ENCODE data around the gene TRIM38.
A peak's percentile ranks its signal among the peaks of the same experiment; 100 is the strongest.

The TRIM38 gene

GRCh38 chr6:26031595-26032339 lies 69.2 kb downstream of the TRIM38 start:
- Histone ChIP-seq H3K27ac (ENCODE audit: insufficient read depth, low read depth, low read length, poor library complexity, severe bottlenecking) (peak overlapping the region; percentile 96), H3K4me1 (ENCODE audit: control insufficient read depth, insufficient read depth, low read length) (peaks cover 39% of the 10 kb centered on the region), H3K9me3 (ENCODE audit: control insufficient read depth, low read length) (no peaks in the 10 kb centered on the region), H3K27me3 (ENCODE audit: control insufficient read depth, insufficient read depth, low read length, poor library complexity, severe bottlenecking) (no peaks in the 10 kb centered on the region), H3K36me3 (ENCODE audit: control insufficient read depth, insufficient read depth, low read length) (no peaks in the 10 kb centered on the region), H3K4me3 (ENCODE audit: insufficient read depth, low read depth, low read length) (peak overlapping the region; percentile 79)
- WGBS, 2 experiments, result 0% methylated on average over 44 of the region's 44 CpGs

- Histone ChIP-seq H3K4me3 (ENCODE audit: insufficient read depth, low read depth, low read length) (peak overlapping the region; percentile 79), H3K27ac (ENCODE audit: insufficient read depth, low read depth, low read length, poor library complexity, severe bottlenecking) (peak overlapping the region; percentile 96), H3K27me3 (ENCODE audit: control insufficient read depth, insufficient read depth, low read length, poor library complexity, severe bottlenecking) (no peaks in the 10 kb centered on the region), H3K9me3 (ENCODE audit: control insufficient read depth, low read length) (no peaks in the 10 kb centered on the region), H3K4me1 (ENCODE audit: control insufficient read depth, insufficient read depth, low read length) (peaks cover 37% of the 10 kb centered on the region), H3K36me3 (ENCODE audit: control insufficient read depth, insufficient read depth, low read length) (no peaks in the 10 kb centered on the region)
- WGBS, 2 experiments, result 0% methylated on average over 16 to 17 of the region's 19 CpGs
Measured at GRCh38 chr6:26032340-26033084, 69.9 kb downstream of the TRIM38 start.

- no peaks in the 10 kb centered on the region for H3K36me3 ChIP-seq (ENCODE audit: control insufficient read depth, insufficient read depth, low read length)
- no peaks in the 10 kb centered on the region for H3K9me3 ChIP-seq (ENCODE audit: control insufficient read depth, low read length)
- no peaks in the 10 kb centered on the region for H3K27me3 ChIP-seq (ENCODE audit: control insufficient read depth, insufficient read depth, low read length, poor library complexity, severe bottlenecking)
- 0 to 1% methylated on average over 47 of the region's 47 CpGs for WGBS, 2 experiments
- H3K4me1 ChIP-seq (ENCODE audit: control insufficient read depth, insufficient read depth, low read length), result peaks cover 29% of the 10 kb centered on the region
- H3K27ac ChIP-seq (ENCODE audit: insufficient read depth, low read depth, low read length, poor library complexity, severe bottlenecking), result peak overlapping the region; percentile 96
- H3K4me3 ChIP-seq (ENCODE audit: insufficient read depth, low read depth, low read length), result peak overlapping the region; percentile 79
Measured at GRCh38 chr6:26033085-26033940, 70.7 kb downstream of the TRIM38 start.

GRCh38 chr6:26033941-26034354 lies 71.3 kb downstream of the TRIM38 start:
- H3K4me3 ChIP-seq (ENCODE audit: insufficient read depth, low read depth, low read length), result peak overlapping the region; percentile 79
- 15 to 21% methylated on average over 19 of the region's 19 CpGs for WGBS, 2 experiments
- H3K4me1 ChIP-seq (ENCODE audit: control insufficient read depth, insufficient read depth, low read length), result peaks cover 23% of the 10 kb centered on the region
- H3K27ac ChIP-seq (ENCODE audit: insufficient read depth, low read depth, low read length, poor library complexity, severe bottlenecking), result peak overlapping the region; percentile 96
- no peaks in the 10 kb centered on the region for H3K9me3 ChIP-seq (ENCODE audit: control insufficient read depth, low read length)
- no peaks in the 10 kb centered on the region for H3K36me3 ChIP-seq (ENCODE audit: control insufficient read depth, insufficient read depth, low read length)
- no peaks in the 10 kb centered on the region for H3K27me3 ChIP-seq (ENCODE audit: control insufficient read depth, insufficient read depth, low read length, poor library complexity, severe bottlenecking)

- H3K27me3 ChIP-seq (ENCODE audit: control insufficient read depth, insufficient read depth, low read length, poor library complexity, severe bottlenecking), result no peaks in the 10 kb centered on the region
- no peak overlapping the region for H3K4me3 ChIP-seq (ENCODE audit: insufficient read depth, low read depth, low read length)
- H3K4me1 ChIP-seq (ENCODE audit: control insufficient read depth, insufficient read depth, low read length), result peaks cover 14% of the 10 kb centered on the region
- H3K9me3 ChIP-seq (ENCODE audit: control insufficient read depth, low read length), result no peaks in the 10 kb centered on the region
- no peaks in the 10 kb centered on the region for H3K36me3 ChIP-seq (ENCODE audit: control insufficient read depth, insufficient read depth, low read length)
- WGBS, 2 experiments, result 93 to 100% methylated on average over 2 of the region's 2 CpGs
- no peak overlapping the region for H3K27ac ChIP-seq (ENCODE audit: insufficient read depth, low read depth, low read length, poor library complexity, severe bottlenecking)
Measured at GRCh38 chr6:26034905-26035304, 72.3 kb downstream of the TRIM38 start.

Data from ectodermal cell (in vitro differentiated cells).